ENCODE results near the gene SCN7A. TPM values are rescaled to one million over a fixed set of nuclear protein-coding genes. Genes with fewer than 3 reads are reported as not detected.
"Not testable (repeated sequence)": the region's sequence is repeated elsewhere in the genome, so short reads cannot be mapped to it uniquely, and the experiment has no call there.

SCN7A gene
- total RNA-seq, 2 donors from 2014 or later, result 3.0 to 9.0 TPM

DNA sequence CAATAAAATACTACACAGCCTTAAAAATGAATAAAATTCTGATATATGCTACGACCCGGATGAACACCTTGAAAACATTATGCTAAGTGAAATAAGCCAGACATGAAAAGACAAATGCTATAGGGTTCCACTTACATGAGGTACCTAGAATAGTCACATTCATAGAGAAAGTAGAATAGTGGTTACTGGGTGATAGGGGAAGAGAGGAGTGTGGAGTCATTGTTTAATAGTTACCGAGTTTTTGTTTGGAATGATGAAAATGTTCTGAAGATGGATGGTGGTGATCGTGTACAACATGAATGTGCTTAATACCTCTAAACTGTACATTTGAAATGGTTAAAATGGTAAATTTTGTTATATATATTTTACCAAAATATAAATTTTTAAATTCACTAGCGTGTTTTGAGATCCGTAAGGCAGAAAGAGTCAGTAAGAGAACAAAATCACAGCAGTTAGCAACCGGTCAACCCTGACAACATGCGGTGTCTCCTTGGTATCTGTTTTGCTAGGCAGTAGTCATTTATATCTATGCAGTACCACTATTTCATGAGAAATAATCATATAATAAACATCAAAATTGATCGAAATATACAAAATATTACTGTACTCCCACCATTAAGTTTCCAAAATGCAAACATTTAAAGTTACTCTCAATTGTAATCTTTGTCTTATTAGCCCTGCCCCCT, 129.4 kb downstream of the SCN7A start:
- Histone ChIP-seq H3K27ac (no peak overlapping the region), H3K9me3 (no peaks in the 10 kb centered on the region), H3K36me3 (no peaks in the 10 kb centered on the region), H3K4me3 (no peak overlapping the region), H3K27me3 (replicated peaks; ENCODE audit: insufficient read depth) (no peaks in the 10 kb centered on the region), H3K4me1 (ENCODE audit: control insufficient read depth in 1 of 2, low read depth in 2 of 2) (no peaks in the 10 kb centered on the region)
- DNase-seq (ENCODE audit: low spot score) (no peak), ATAC-seq (ENCODE audit: insufficient number of reproducible peaks, low FRiP score, low read depth) (no peak)
- TF ChIP-seq CTCF (IDR thresholded peaks at IDR 0.05), result no peak

DNA sequence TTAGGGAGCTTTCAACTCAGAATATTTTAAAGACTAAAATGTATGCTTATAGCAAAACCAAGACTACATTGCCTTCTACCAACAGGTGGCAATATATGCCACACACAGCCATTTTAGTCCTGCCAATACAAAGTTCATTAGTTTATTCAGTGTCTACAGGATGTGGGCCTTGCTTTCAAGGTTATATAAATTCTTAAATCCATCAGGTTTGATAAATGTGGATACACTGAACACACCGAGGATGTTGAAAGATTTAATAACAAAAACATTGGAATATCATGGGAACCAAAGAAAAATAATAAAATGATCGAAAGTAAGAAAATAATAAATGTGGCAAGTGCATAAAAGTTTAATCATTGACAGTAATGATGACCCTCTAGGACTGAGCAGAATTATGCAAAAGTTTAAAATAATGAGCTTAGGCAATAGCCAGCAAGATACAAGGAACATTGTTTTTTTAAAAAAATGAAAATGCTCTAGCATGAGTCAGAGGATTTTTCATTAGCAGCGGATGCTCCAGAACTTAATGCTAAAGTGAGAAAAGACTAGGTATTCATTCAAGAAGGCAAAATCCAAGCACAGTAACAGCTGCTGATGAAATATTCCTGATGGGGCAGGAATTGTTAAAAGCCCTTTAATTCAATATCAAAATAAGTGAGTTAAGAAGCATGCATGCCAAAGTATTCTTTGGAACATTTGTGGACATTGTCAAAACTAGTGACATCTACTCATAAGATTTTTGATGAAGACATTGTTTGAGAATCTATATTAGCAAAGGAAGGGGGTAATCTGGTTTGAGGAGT, 132.5 kb downstream of the SCN7A start:
- peak; percentile 33 for TF ChIP-seq CTCF (IDR thresholded peaks at IDR 0.05)
- Histone ChIP-seq H3K4me1 (ENCODE audit: control insufficient read depth in 1 of 2, low read depth in 2 of 2) (no peaks in the 10 kb centered on the region), H3K27me3 (replicated peaks; ENCODE audit: insufficient read depth) (no peaks in the 10 kb centered on the region), H3K4me3 (no peak overlapping the region), H3K9me3 (no peaks in the 10 kb centered on the region), H3K36me3 (no peaks in the 10 kb centered on the region), H3K27ac (no peak overlapping the region)
- ATAC-seq (ENCODE audit: insufficient number of reproducible peaks, low FRiP score, low read depth) (no peak), DNase-seq (ENCODE audit: low spot score) (no peak)

- Histone ChIP-seq H3K4me3 (no peak overlapping the region), H3K27me3 (replicated peaks; ENCODE audit: insufficient read depth) (no peaks in the 10 kb centered on the region), H3K9me3 (no peaks in the 10 kb centered on the region), H3K4me1 (ENCODE audit: control insufficient read depth in 1 of 2, low read depth in 2 of 2) (no peaks in the 10 kb centered on the region), H3K27ac (no peak overlapping the region), H3K36me3 (no peaks in the 10 kb centered on the region)
- DNase-seq (ENCODE audit: low spot score) (no peak), ATAC-seq (ENCODE audit: insufficient number of reproducible peaks, low FRiP score, low read depth) (no peak)
- no peak for TF ChIP-seq CTCF (IDR thresholded peaks at IDR 0.05)
Observed at GRCh38 chr2:166360906-166361305, 133.1 kb downstream of the SCN7A start.

DNA sequence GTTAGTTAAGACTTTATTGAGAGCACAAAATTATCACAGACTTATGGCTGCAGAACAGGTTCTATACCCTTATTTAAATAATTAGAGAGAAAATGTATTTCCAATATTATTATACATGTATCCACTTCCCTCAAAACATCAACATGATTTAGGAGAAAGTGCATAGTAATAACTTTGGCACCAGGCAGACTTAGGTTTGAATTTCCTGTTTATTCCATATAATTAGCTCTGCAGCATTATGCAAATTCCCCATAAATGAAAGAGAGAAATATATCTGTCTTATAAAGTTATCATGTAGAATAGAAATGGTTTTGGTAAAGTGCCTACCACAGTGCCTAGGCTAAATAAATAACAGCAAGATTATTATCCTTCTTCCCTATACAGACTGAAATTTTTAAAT, 133.6 kb downstream of the SCN7A start:
- Histone ChIP-seq H3K27me3 (replicated peaks; ENCODE audit: insufficient read depth) (no peaks in the 10 kb centered on the region), H3K4me1 (ENCODE audit: control insufficient read depth in 1 of 2, low read depth in 2 of 2) (no peaks in the 10 kb centered on the region), H3K4me3 (no peak overlapping the region), H3K36me3 (no peaks in the 10 kb centered on the region), H3K9me3 (no peaks in the 10 kb centered on the region), H3K27ac (no peak overlapping the region)
- no peak for DNase-seq (ENCODE audit: low spot score)
- ATAC-seq (ENCODE audit: insufficient number of reproducible peaks, low FRiP score, low read depth), result no peak
- no peak for TF ChIP-seq CTCF (IDR thresholded peaks at IDR 0.05)

DNA sequence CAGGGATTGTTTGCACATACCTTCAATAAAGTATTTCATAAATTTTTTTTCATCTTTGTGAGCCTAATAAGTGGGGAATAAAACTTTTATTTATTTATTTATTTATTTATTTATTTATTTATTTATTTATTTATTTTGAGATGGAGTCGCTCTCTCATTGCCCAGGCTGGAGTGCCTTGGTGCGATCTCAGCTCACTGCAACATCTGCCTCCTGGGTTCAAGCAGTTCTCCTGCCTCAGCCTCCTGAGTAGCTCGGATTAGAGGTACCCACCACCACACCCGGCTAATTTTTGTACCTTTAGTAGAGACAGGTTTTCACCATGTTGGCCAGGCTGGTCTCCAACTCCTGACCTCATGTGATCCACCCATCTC, 136.1 kb downstream of the SCN7A start:
- not testable (repeated sequence) for ATAC-seq (ENCODE audit: insufficient number of reproducible peaks, low FRiP score, low read depth); DNase-seq (ENCODE audit: low spot score); H3K4me1 ChIP-seq (ENCODE audit: control insufficient read depth in 1 of 2, low read depth in 2 of 2); H3K27ac ChIP-seq; H3K27me3 ChIP-seq (replicated peaks; ENCODE audit: insufficient read depth); H3K9me3 ChIP-seq; H3K4me3 ChIP-seq; H3K36me3 ChIP-seq

Data from thoracic aorta (tissue), 2 donors.